GM12892 (cell line): Measurements from ENCODE around the gene TEAD1.

Experiments
- POLR2A ChIP-seq: IDR thresholded peaks from 2 replicates; pipeline ENCODE4 v1.6.1; 2011; ENCODE audit warnings: low read depth, low read length, control low read depth
- POLR2AphosphoS5 ChIP-seq: IDR thresholded peaks from 2 replicates; pipeline ENCODE4 v1.6.1; 2011; ENCODE audit warnings: low read depth, low read length, control low read depth

DNA sequence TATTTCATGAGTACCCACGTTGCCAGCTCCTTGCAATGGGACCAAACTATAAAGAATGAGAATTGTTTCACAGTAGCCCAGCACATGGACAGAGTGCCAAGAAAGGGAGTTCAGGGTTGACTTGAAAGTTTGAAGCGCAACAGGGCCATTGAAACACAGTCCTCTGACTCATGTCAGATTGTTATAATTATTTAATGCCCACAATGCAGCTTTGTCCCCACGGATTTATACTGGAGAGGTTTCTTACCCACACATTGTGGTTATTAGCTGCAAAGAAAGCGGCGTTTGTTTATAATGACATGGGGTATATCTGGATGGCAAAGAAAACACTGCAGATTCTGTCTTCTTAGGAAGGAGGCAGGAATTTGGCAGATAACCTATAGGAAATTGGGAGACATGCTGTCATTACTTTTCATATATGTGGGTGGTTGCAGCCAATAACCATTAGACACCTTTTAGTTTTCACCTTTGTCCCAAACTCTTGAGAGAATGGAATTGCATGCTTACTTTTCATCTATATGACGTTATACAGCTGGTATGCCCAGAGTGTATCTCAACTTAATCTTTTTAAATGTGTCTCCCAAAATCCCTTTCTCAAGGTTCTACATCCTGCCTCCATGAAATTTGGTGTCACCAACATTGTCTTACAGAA lies 143.6 kb downstream of the TEAD1 start:
- TF ChIP-seq POLR2AphosphoS5: no peak
- TF ChIP-seq POLR2A: no peak
